GM23248 (cell line): ENCODE results near the gene MKI67. TPM values are rescaled to one million over a fixed set of nuclear protein-coding genes. Genes with fewer than 3 reads are reported as not detected.

Source experiments
- DNase-seq: peaks from one replicate; pipeline ENCODE4 v3.0.0-alpha.2; 2015
- H2AFZ ChIP-seq: fragments of 200-600 bp; sonication (generic); 2 replicates; pipeline ENCODE4 v1.6.1; 2016; ENCODE audit warnings: antibody characterized with exemption
- H3F3A ChIP-seq: fragments of 200-600 bp; sonication (generic); 2 replicates; pipeline ENCODE4 v1.6.1; 2016; ENCODE audit warnings: mild to moderate bottlenecking, antibody characterized with exemption, mixed run types; ENCODE audit not compliant: insufficient read depth
- H3K27ac ChIP-seq: fragments of 200-600 bp; sonication (generic); 2 replicates; pipeline ENCODE4 v1.5.1; 2016; ENCODE audit warnings: mild to moderate bottlenecking
- H3K27me3 ChIP-seq: fragments of 200-600 bp; sonication (generic); replicated peaks from 2 replicates; pipeline ENCODE4 v1.6.1; 2016; ENCODE audit warnings: mild to moderate bottlenecking; ENCODE audit not compliant: insufficient read depth
- H3K36me3 ChIP-seq: fragments of 200-600 bp; sonication (generic); 2 replicates; pipeline ENCODE4 v1.6.1; 2016; ENCODE audit warnings: low read depth, mild to moderate bottlenecking
- H3K4me1 ChIP-seq: fragments of 200-600 bp; sonication (generic); 2 replicates; pipeline ENCODE4 v1.6.1; 2016; ENCODE audit warnings: mild to moderate bottlenecking; ENCODE audit not compliant: insufficient read depth
- H3K4me2 ChIP-seq: fragments of 200-600 bp; sonication (generic); one replicate; pipeline ENCODE4 v1.6.1; 2016; ENCODE audit warnings: mild to moderate bottlenecking; ENCODE audit not compliant: unreplicated experiment
- H3K4me3 ChIP-seq: fragments of 200-600 bp; sonication (generic); 2 replicates; pipeline ENCODE4 v1.5.1; 2016; ENCODE audit warnings: mild to moderate bottlenecking
- H3K79me2 ChIP-seq: fragments of 200-600 bp; sonication (generic); 2 replicates; pipeline ENCODE4 v1.6.1; 2016; ENCODE audit warnings: mild to moderate bottlenecking; ENCODE audit not compliant: insufficient read depth
- H3K9ac ChIP-seq: fragments of 200-600 bp; sonication (generic); 2 replicates; pipeline ENCODE4 v1.6.1; 2016; ENCODE audit warnings: mild to moderate bottlenecking
- H3K9me2 ChIP-seq: fragments of 200-600 bp; sonication (generic); 2 replicates; pipeline ENCODE4 v1.6.1; 2016; ENCODE audit warnings: mixed run types, mild to moderate bottlenecking, moderate library complexity; ENCODE audit not compliant: insufficient read depth
- H3K9me3 ChIP-seq: fragments of 200-600 bp; sonication (generic); one replicate; pipeline ENCODE4 v1.6.1; 2017; ENCODE audit warnings: low read depth
- H4K20me1 ChIP-seq: fragments of 200-600 bp; sonication (generic); 2 replicates; pipeline ENCODE4 v1.6.0; 2016; ENCODE audit not compliant: insufficient read depth
- EZH2 ChIP-seq: fragments of 200-600 bp; sonication (generic); IDR thresholded peaks from 2 replicates; pipeline ENCODE4 v1.6.1; 2018; ENCODE audit warnings: antibody characterized with exemption, mild to moderate bottlenecking; ENCODE audit not compliant: insufficient read depth, poor library complexity, severe bottlenecking
- EZH2phosphoT487 ChIP-seq: fragments of 200-600 bp; sonication (generic); IDR thresholded peaks from 2 replicates; pipeline ENCODE4 v1.6.1; 2018; ENCODE audit warnings: antibody characterized with exemption, moderate library complexity, mild to moderate bottlenecking, low read depth; ENCODE audit not compliant: insufficient read depth
- WGBS, 2 experiments: methylation state at CpG; one replicate each; pipeline ENCODE4 v1.1.6; 2015 to 2017; ENCODE audit warnings: low lambda C conversion rate in 2 of 2, low coverage in 1 of 2; ENCODE audit errors: missing lambda C conversion rate in 2 of 2; 5-methylcytosine and 5-hydroxymethylcytosine counted together
- in situ Hi-C: fragments of 300-500 bp; cut with MboI; formaldehyde crosslinking; loops from 2 replicates; pipeline ENCODE4 v1.15.0; 2020
- polyA plus RNA-seq: library from polyadenylated mRNA; unstranded; fragments of >200 nt; fragmentation: Nextera tagmentation; extraction: Ambion mirVana; gene quantifications from 2 replicates; pipeline ENCODE4 v1.2.1, GENCODE V29; 2016
- total RNA-seq: library from RNA; depleted of rRNA; stranded (reverse); fragments of >200 nt; shearing (Covaris generic); gene quantifications from 2 replicates; pipeline ENCODE4 v1.2.3, GENCODE V29; 2014

The MKI67 gene
- total and polyA plus RNA-seq, 2 experiments from 2014 or later = 12.2 to 22.5 TPM

DNA sequence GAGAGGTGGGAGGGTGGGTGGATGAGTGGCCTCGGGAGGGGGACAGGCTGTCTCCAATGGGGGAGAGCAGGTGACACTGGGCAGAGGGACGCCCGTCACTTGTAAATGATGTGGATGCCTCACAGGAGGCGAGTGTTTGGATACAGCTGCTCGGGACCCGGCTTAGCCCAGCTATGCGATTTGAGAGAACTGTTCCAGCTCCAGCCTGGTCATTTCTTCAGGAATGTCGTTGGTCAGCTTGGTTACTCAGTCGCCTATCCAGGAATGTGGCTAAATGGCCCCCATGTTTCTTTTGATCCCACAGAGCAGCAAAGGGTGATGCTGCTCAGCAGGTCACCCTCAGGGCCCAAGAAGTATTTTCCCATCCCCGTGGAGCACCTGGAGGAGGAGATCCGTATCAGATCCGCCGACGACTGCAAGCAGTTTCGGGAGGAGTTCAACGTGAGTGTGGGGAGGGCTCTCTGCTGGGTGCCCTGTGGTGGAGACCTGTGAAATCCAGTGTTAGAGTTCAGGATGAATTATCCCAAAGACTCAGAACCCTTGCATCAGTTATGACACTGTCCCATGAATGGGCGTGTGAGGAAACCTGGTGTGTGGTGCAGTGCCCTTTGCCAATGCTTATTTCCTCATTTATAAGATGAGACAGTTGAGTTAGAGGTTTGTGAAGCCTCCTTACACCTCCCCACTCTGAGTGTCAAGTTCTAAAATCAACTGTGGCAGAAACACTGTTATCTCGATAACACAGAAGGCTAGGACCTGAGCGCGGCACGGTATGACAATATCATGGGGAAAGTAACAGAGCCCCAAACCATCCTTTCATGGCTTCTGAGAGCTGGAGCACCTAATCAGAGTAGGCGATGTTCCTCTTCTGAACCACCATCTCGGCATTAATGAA is 76.8 kb downstream of the MKI67 start:
- no peak for DNase-seq
- H3K9me3 ChIP-seq = no peaks in the 10 kb centered on the region
- H3K9ac ChIP-seq = no peak overlapping the region
- H3K4me2 ChIP-seq = no peak overlapping the region
- H2AFZ ChIP-seq = no peak overlapping the region
- H3K4me1 ChIP-seq = peaks cover 15% of the 10 kb centered on the region
- H3K4me3 ChIP-seq = no peak overlapping the region
- no peaks in the 10 kb centered on the region for H3K9me2 ChIP-seq
- no peaks in the 10 kb centered on the region for H3K27me3 ChIP-seq
- in situ Hi-C loops = no loop called here
- no peak for TF ChIP-seq EZH2phosphoT487
- TF ChIP-seq EZH2 = no peak
- no peaks in the 10 kb centered on the region for H3K36me3 ChIP-seq
- no peaks in the 10 kb centered on the region for H3K79me2 ChIP-seq
- no peaks in the 10 kb centered on the region for H3F3A ChIP-seq
- 87 to 91% methylated on average over 20 to 23 of the region's 23 CpGs for WGBS, 2 experiments
- H4K20me1 ChIP-seq = no peaks in the 10 kb centered on the region
- no peak overlapping the region for H3K27ac ChIP-seq

DNA sequence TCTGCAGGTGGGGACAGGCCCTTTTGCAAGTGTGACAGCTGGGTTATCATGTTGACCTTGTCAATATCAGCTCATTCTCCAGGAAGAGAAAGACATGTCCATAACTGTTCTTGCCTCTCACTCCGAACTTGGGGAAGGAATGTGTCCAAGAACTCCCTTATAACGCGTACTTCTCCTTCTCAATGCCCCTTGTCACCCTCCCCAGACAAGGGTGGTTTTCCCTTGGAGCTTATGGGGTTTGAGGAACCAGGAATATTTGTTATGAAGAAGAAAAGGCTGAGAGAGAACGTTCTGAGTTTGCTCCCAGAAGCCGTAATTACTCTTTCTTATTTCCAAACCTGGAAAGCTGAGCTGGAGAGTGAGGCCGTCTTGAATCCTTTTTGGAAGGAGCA is 77.4 kb downstream of the MKI67 start:
- DNase-seq = no peak
- no peaks in the 10 kb centered on the region for H3K9me3 ChIP-seq
- H3K9ac ChIP-seq = no peak overlapping the region
- no peaks in the 10 kb centered on the region for H3K36me3 ChIP-seq
- H2AFZ ChIP-seq = no peak overlapping the region
- H3K4me2 ChIP-seq = no peak overlapping the region
- TF ChIP-seq EZH2phosphoT487 (no peak), EZH2 (no peak)
- 86 to 87% methylated on average over 6 of the region's 6 CpGs for WGBS, 2 experiments
- no peaks in the 10 kb centered on the region for H3K79me2 ChIP-seq
- no peaks in the 10 kb centered on the region for H4K20me1 ChIP-seq
- H3K27ac ChIP-seq = no peak overlapping the region
- H3K4me3 ChIP-seq = no peak overlapping the region
- H3K27me3 ChIP-seq = no peaks in the 10 kb centered on the region
- no peaks in the 10 kb centered on the region for H3F3A ChIP-seq
- in situ Hi-C loops = no loop called here
- H3K9me2 ChIP-seq = no peaks in the 10 kb centered on the region
- peaks cover 15% of the 10 kb centered on the region for H3K4me1 ChIP-seq

DNA sequence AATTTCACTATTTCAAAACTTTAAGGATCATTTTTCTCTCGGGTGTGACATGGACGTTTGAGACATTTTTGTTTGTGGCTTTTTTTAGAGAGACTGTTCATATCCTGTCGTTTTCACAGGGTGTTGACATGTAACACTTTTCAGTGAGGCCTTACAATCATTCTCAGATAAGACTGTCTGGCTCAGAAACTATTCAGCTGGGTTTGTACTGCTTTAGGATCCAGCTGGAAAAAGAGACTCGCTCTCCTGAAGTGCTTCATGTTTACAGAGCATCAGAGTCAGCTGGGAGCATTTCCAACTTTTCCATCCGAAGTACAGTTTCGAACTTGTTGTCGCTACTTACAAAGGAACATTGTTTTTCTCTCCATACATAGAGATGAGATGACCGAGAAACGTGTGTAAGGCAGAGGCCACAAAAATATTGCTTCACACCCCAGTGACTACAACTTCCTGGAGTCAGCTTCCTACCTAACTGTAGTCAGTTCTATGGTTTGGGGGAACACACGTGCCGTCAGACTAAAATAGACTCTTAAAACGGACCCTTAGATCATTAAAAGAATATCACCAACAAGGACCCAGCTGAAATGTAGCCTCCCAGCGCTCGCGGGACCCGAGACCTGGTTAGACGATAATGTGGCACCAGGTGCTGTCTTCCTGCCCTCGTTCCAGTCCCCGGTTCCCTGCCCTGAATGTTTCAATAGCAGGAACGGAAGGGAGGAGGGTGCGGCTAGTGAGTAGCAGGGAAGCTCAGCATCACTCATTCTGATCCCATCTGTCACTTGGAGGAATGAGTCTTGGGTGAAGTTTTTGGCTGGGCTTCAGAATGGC is 78.0 kb downstream of the MKI67 start:
- Histone ChIP-seq H3K9ac (no peak overlapping the region), H3K4me2 (no peak overlapping the region), H3F3A (no peaks in the 10 kb centered on the region), H2AFZ (no peak overlapping the region), H3K27ac (no peak overlapping the region), H3K4me1 (peaks cover 15% of the 10 kb centered on the region), H3K27me3 (no peaks in the 10 kb centered on the region), H3K9me2 (no peaks in the 10 kb centered on the region), H3K79me2 (no peaks in the 10 kb centered on the region), H3K4me3 (no peak overlapping the region), H3K36me3 (no peaks in the 10 kb centered on the region), H4K20me1 (no peaks in the 10 kb centered on the region), H3K9me3 (no peaks in the 10 kb centered on the region)
- 72 to 73% methylated on average over 21 of the region's 21 CpGs for WGBS, 2 experiments
- in situ Hi-C loops = no loop called here
- peak; percentile 42 for DNase-seq
- TF ChIP-seq EZH2phosphoT487 = no peak

GRCh38 chr10:128047351-128047750 is 78.9 kb downstream of the MKI67 start:
- in situ Hi-C loops = no loop called here
- Histone ChIP-seq H3K4me2 (no peak overlapping the region), H3K79me2 (no peaks in the 10 kb centered on the region), H3K9me3 (no peaks in the 10 kb centered on the region), H3K4me1 (peaks cover 15% of the 10 kb centered on the region), H3K4me3 (no peak overlapping the region), H4K20me1 (no peaks in the 10 kb centered on the region), H3K9ac (no peak overlapping the region), H3K27ac (no peak overlapping the region), H3K36me3 (no peaks in the 10 kb centered on the region), H3F3A (no peaks in the 10 kb centered on the region), H3K9me2 (no peaks in the 10 kb centered on the region), H2AFZ (no peak overlapping the region), H3K27me3 (no peaks in the 10 kb centered on the region)
- 90 to 92% methylated on average over 17 of the region's 17 CpGs for WGBS, 2 experiments
- no peak for DNase-seq
- TF ChIP-seq EZH2phosphoT487 (no peak), EZH2 (no peak)
